ENCODE results near the gene SMOC1. TPM values are rescaled to one million over a fixed set of nuclear protein-coding genes. Genes with fewer than 3 reads are reported as not detected.

The SMOC1 gene
- total RNA-seq, 1 experiment from 2014 or later, result 22.9 TPM

GRCh38 chr14:70078329-70078728, 199.1 kb downstream of the SMOC1 start:
- Mint-ChIP-seq H3K4me3 (ENCODE audit: unreplicated experiment) (no peak overlapping the region), H3K27me3 (ENCODE audit: insufficient read depth, unreplicated experiment) (peaks cover 59% of the 10 kb centered on the region), H3K9me3 (ENCODE audit: unreplicated experiment) (no peaks in the 10 kb centered on the region), H3K27ac (ENCODE audit: low read depth, unreplicated experiment) (no peak overlapping the region), H3K36me3 (ENCODE audit: insufficient read depth, unreplicated experiment) (no peaks in the 10 kb centered on the region), H3K4me1 (ENCODE audit: insufficient read depth, unreplicated experiment) (no peaks in the 10 kb centered on the region)
- ChIA-PET CTCF (interaction anchor here (0.6 to 1.6 kb wide), 3 partner anchors 9 to 50 kb away, joined by 3 to 7 read pairs (median 3); no protein-coding TSS in a partner anchor), POLR2A (interaction anchor here (1.2 kb wide), 1 partner anchor 9 kb away, joined by 3 read pairs; no protein-coding TSS in a partner anchor)
- DNase-seq (ENCODE audit: unreplicated experiment), result no peak
- BruUV-seq (replicated peaks), result no TSS peak
- intact Hi-C loops (cut with micrococcal nuclease), result no loop called here
- TF ChIP-seq, protein P1, sequence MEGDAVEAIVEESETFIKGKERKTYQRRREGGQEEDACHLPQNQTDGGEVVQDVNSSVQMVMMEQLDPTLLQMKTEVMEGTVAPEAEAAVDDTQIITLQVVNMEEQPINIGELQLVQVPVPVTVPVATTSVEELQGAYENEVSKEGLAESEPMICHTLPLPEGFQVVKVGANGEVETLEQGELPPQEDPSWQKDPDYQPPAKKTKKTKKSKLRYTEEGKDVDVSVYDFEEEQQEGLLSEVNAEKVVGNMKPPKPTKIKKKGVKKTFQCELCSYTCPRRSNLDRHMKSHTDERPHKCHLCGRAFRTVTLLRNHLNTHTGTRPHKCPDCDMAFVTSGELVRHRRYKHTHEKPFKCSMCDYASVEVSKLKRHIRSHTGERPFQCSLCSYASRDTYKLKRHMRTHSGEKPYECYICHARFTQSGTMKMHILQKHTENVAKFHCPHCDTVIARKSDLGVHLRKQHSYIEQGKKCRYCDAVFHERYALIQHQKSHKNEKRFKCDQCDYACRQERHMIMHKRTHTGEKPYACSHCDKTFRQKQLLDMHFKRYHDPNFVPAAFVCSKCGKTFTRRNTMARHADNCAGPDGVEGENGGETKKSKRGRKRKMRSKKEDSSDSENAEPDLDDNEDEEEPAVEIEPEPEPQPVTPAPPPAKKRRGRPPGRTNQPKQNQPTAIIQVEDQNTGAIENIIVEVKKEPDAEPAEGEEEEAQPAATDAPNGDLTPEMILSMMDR (IDR thresholded peaks at IDR 0.05; ENCODE audit: unreplicated experiment), result no peak

DNA sequence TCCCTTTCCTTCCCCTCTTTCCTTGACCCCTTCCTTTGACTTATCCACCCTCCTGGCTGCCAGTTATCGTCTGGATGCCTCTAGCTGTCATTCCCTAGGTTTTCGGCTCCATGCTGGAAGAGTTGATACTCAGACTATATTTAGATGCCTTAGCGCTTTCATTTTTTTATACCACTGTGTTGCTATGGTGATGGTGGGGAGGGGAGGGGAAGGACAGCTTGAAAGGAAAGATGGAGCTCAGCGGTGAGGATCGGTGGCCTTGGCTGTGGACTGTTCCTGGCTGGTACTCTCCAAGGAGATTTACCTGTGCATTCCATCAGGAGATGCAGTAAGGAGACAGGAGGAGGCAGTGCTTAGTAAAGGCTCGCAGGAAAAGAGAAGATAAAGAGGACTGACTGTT, 200.9 kb downstream of the SMOC1 start:
- intact Hi-C loops (cut with micrococcal nuclease), result no loop called here
- H3K9me3 Mint-ChIP-seq (ENCODE audit: unreplicated experiment), result no peaks in the 10 kb centered on the region
- peaks cover 76% of the 10 kb centered on the region for H3K27me3 Mint-ChIP-seq (ENCODE audit: insufficient read depth, unreplicated experiment)
- no peaks in the 10 kb centered on the region for H3K4me1 Mint-ChIP-seq (ENCODE audit: insufficient read depth, unreplicated experiment)
- DNase-seq (ENCODE audit: unreplicated experiment), result no peak
- CTCF ChIA-PET, result interaction anchor here (0.7 to 1.7 kb wide), 6 partner anchors 10 to 260 kb away, joined by 3 to 7 read pairs (median 3); no protein-coding TSS in a partner anchor
- POLR2A ChIA-PET, result no interaction called here
- H3K36me3 Mint-ChIP-seq (ENCODE audit: insufficient read depth, unreplicated experiment), result no peaks in the 10 kb centered on the region
- no peak overlapping the region for H3K4me3 Mint-ChIP-seq (ENCODE audit: unreplicated experiment)
- BruUV-seq (replicated peaks), result no TSS peak
- H3K27ac Mint-ChIP-seq (ENCODE audit: low read depth, unreplicated experiment), result no peak overlapping the region
- TF ChIP-seq, protein P1 (IDR thresholded peaks at IDR 0.05; ENCODE audit: unreplicated experiment), result no peak

Other genes with a start within 250 kb of the SMOC1 start
- gene SRSF5, start 112.3 kb upstream of the SMOC1 start, total RNA-seq (2022), result 281 and 316 TPM in 2 replicates
- not detected in 2 replicates for gene SLC10A1, start 82.2 kb upstream of the SMOC1 start, total RNA-seq (2022)